H1 (cell line): Measurements from ENCODE around the gene PCBD1. TPM values are rescaled to one million over a fixed set of nuclear protein-coding genes. Genes with fewer than 3 reads are reported as not detected.

Experiments
- CTCF ChIA-PET: fragments of 300-600 bp; sonication (Branson Sonifier 250); formaldehyde crosslinking; loops from one replicate; lab custom pipeline; 2021; ENCODE audit not compliant: partially characterized antibody; lab: Charles Lee
- POLR2A ChIA-PET: fragments of 300-600 bp; sonication (Branson Sonifier 250); formaldehyde crosslinking; loops from one replicate; lab custom pipeline; 2021; ENCODE audit warnings: inconsistent platforms; ENCODE audit not compliant: partially characterized antibody; lab: Charles Lee
- DNase-seq, 2 experiments: peaks; one replicate each; pipeline versions ENCODE4 v3.0.0 to v3.0.0-alpha.2; 2010 to 2022; ENCODE audit warnings: low spot score in 2 of 2, low read depth in 1 of 2, mixed read lengths in 1 of 2
- FAIRE-seq: peaks from 2 replicates; lab custom pipeline; 2011; peaks lifted over from hg19 to GRCh38; lab: Jason Lieb, UNC
- H2AFZ ChIP-seq: 2 replicates; pipeline ENCODE4 v1.8.1; 2012; ENCODE audit warnings: low read length, inconsistent platforms
- H2AK5ac ChIP-seq: 2 replicates; pipeline ENCODE4 v1.6.1; 2013; ENCODE audit warnings: low read depth, low read length
- H2BK120ac ChIP-seq: replicated peaks from 2 replicates; pipeline ENCODE3; 2013; ENCODE audit warnings: low read depth, low read length, inconsistent platforms
- H2BK12ac ChIP-seq: 2 replicates; pipeline ENCODE4 v1.6.1; 2013; ENCODE audit warnings: low read depth, low read length
- H2BK15ac ChIP-seq: 2 replicates; pipeline ENCODE4 v1.6.1; 2013; ENCODE audit warnings: low read length
- H2BK20ac ChIP-seq: 2 replicates; pipeline ENCODE4 v1.6.1; 2013; ENCODE audit warnings: low read length
- H2BK5ac ChIP-seq: 2 replicates; pipeline ENCODE4 v1.6.1; 2013; ENCODE audit warnings: low read depth, low read length
- H3K14ac ChIP-seq: 2 replicates; pipeline ENCODE4 v1.6.1; 2013; ENCODE audit warnings: inconsistent platforms; ENCODE audit not compliant: insufficient read length
- H3K18ac ChIP-seq: 2 replicates; pipeline ENCODE4 v1.6.1; 2013; ENCODE audit warnings: low read length; ENCODE audit errors: extremely low read depth
- H3K23ac ChIP-seq: 2 replicates; pipeline ENCODE4 v1.6.1; 2013; ENCODE audit warnings: inconsistent platforms; ENCODE audit not compliant: insufficient read length
- H3K23me2 ChIP-seq: 2 replicates; pipeline ENCODE4 v1.6.1; 2013; ENCODE audit warnings: low read depth, low read length
- H3K27ac ChIP-seq: 2 replicates; pipeline ENCODE4 v1.6.1; 2011; ENCODE audit warnings: low read depth, low read length, inconsistent platforms
- H3K27me3 ChIP-seq, 4 experiments: replicated peaks in 1 of 4; 1 replicate in 1 of 4; 2 replicates in 3 of 4; pipeline versions ENCODE4 v1.6.1 to v1.8.1; 2011 to 2013; ENCODE audit warnings: low read length in 3 of 4, mild to moderate bottlenecking in 3 of 4, inconsistent platforms in 2 of 4, mixed read lengths in 2 of 4, moderate library complexity in 1 of 4; ENCODE audit not compliant: control insufficient read depth in 3 of 4, insufficient read depth in 3 of 4; ENCODE audit errors: extremely low read depth in 1 of 4
- H3K36me3 ChIP-seq, 4 experiments: 2 replicates each; pipeline versions ENCODE4 v1.6.1 to v1.8.1; 2011 to 2013; ENCODE audit warnings: mild to moderate bottlenecking in 4 of 4, low read length in 3 of 4, moderate library complexity in 2 of 4, control low read depth in 1 of 4, inconsistent platforms in 1 of 4; ENCODE audit not compliant: insufficient read depth in 4 of 4, control insufficient read depth in 2 of 4
- H3K4ac ChIP-seq: replicated peaks from 2 replicates; pipeline ENCODE3; 2013; ENCODE audit warnings: low read length, low read depth, mixed read lengths, inconsistent platforms; ENCODE audit not compliant: insufficient read length
- H3K4me1 ChIP-seq, 4 experiments: replicated peaks in 1 of 4; 1 replicate in 1 of 4; 2 replicates in 3 of 4; pipeline versions ENCODE4 v1.6.1 to v1.8.1; 2011 to 2013; ENCODE audit warnings: low read length in 3 of 4, inconsistent platforms in 2 of 4, mixed read lengths in 1 of 4; ENCODE audit not compliant: insufficient read depth in 4 of 4, control insufficient read depth in 3 of 4
- H3K4me2 ChIP-seq, 2 experiments: 2 replicates each; pipeline versions ENCODE4 v1.6.1 to v1.8.1; 2011 to 2013; ENCODE audit warnings: low read depth in 2 of 2, low read length in 2 of 2, control low read depth in 1 of 2, inconsistent platforms in 1 of 2, mild to moderate bottlenecking in 1 of 2; ENCODE audit not compliant: insufficient read depth in 1 of 2
- H3K4me3 ChIP-seq, 4 experiments: fragments of 200-600, 300-600 bp in 1 of 4; sonication (generic), shearing (Covaris generic), sonication (Bioruptor Twin) in 1 of 4; 2 replicates each; pipeline versions ENCODE4 v1.5.1 to v1.8.1; 2011 to 2016; ENCODE audit warnings: low read length in 4 of 4, low read depth in 3 of 4, control low read depth in 2 of 4, inconsistent platforms in 2 of 4, mild to moderate bottlenecking in 2 of 4, mixed read lengths in 1 of 4, moderate library complexity in 1 of 4; ENCODE audit not compliant: insufficient read depth in 2 of 4; ENCODE audit errors: extremely low read depth in 1 of 4
- H3K56ac ChIP-seq: replicated peaks from 2 replicates; pipeline ENCODE3; 2013; ENCODE audit warnings: low read depth, mild to moderate bottlenecking, mixed read lengths, low read length, inconsistent platforms; ENCODE audit not compliant: insufficient read length
- H3K79me1 ChIP-seq: 2 replicates; pipeline ENCODE4 v1.6.1; 2013; ENCODE audit warnings: low read depth, low read length, control low read depth
- H3K79me2 ChIP-seq, 2 experiments: 2 replicates each; pipeline versions ENCODE4 v1.6.1 to v1.8.1; 2012 to 2013; ENCODE audit warnings: low read length in 2 of 2, mild to moderate bottlenecking in 2 of 2, inconsistent platforms in 1 of 2; ENCODE audit not compliant: insufficient read depth in 2 of 2, control insufficient read depth in 1 of 2
- H3K9ac ChIP-seq, 4 experiments: replicated peaks in 1 of 4; 1 replicate in 1 of 4; 2 replicates in 3 of 4; pipeline versions ENCODE4 v1.6.1 to v1.8.1; 2011 to 2013; ENCODE audit warnings: low read depth in 3 of 4, low read length in 3 of 4, control low read depth in 2 of 4, mild to moderate bottlenecking in 2 of 4, moderate library complexity in 2 of 4, inconsistent platforms in 1 of 4; ENCODE audit errors: extremely low read depth in 1 of 4
- H3K9me3 ChIP-seq, 2 experiments: 2 replicates each; pipeline versions ENCODE4 v1.6.1 to v1.8.1; 2012 to 2013; ENCODE audit warnings: mild to moderate bottlenecking in 2 of 2, moderate library complexity in 2 of 2, control low read depth in 1 of 2, inconsistent platforms in 1 of 2, low read depth in 1 of 2, low read length in 1 of 2, mixed read lengths in 1 of 2; ENCODE audit not compliant: insufficient read depth in 2 of 2
- H4K20me1 ChIP-seq, 2 experiments: replicated peaks in 1 of 2; 2 replicates each; pipeline versions ENCODE3 to v1.8.1; 2011 to 2013; ENCODE audit warnings: inconsistent platforms in 2 of 2, low read length in 2 of 2, mild to moderate bottlenecking in 1 of 2; ENCODE audit not compliant: insufficient read depth in 2 of 2, control insufficient read depth in 1 of 2
- H4K5ac ChIP-seq: 2 replicates; pipeline ENCODE4 v1.6.1; 2013; ENCODE audit warnings: low read length, low read depth, mixed read lengths, inconsistent platforms; ENCODE audit not compliant: insufficient read length
- H4K8ac ChIP-seq: 2 replicates; pipeline ENCODE4 v1.8.0; 2013; ENCODE audit warnings: mild to moderate bottlenecking, moderate library complexity, low read length, inconsistent platforms; ENCODE audit not compliant: insufficient read depth; ENCODE audit errors: extremely low read depth
- H4K91ac ChIP-seq: replicated peaks from 2 replicates; pipeline ENCODE3; 2013; ENCODE audit warnings: low read length, mixed read lengths, inconsistent platforms; ENCODE audit not compliant: insufficient read length
- ASH2L ChIP-seq: fragments of 200-600, 300-600 bp; sonication (generic); IDR thresholded peaks from one replicate; pipeline ENCODE4 v1.7.1; 2017; ENCODE audit warnings: low read length
- BACH1 ChIP-seq: IDR thresholded peaks from 2 replicates; pipeline ENCODE4 v1.6.1; 2012; ENCODE audit warnings: low read length, improper control_type of control experiment
- CHD1 ChIP-seq: IDR thresholded peaks from 2 replicates; pipeline ENCODE4 v1.6.1; 2012; ENCODE audit warnings: low read depth, low read length, improper control_type of control experiment
- CTBP2 ChIP-seq: IDR thresholded peaks from 2 replicates; pipeline ENCODE4 v1.7.0; 2011; ENCODE audit warnings: borderline replicate concordance, mild to moderate bottlenecking, moderate library complexity, mixed read lengths, low read length; ENCODE audit not compliant: insufficient read depth, insufficient read length
- JUN ChIP-seq: IDR thresholded peaks from 2 replicates; pipeline ENCODE4 v1.6.1; 2011; ENCODE audit warnings: low read depth, mild to moderate bottlenecking, improper control_type of control experiment, low read length
- MAFK ChIP-seq: IDR thresholded peaks from 2 replicates; pipeline ENCODE4 v1.6.1; 2012; ENCODE audit warnings: low read depth, mild to moderate bottlenecking, improper control_type of control experiment, low read length
- SP2 ChIP-seq: IDR thresholded peaks from 2 replicates; pipeline ENCODE4 v1.6.1; 2012; ENCODE audit warnings: mild to moderate bottlenecking, low read length, inconsistent platforms
- ZNF274 ChIP-seq: IDR thresholded peaks from 2 replicates; pipeline ENCODE4 v1.7.0; 2012; ENCODE audit warnings: low read length, borderline replicate concordance; ENCODE audit errors: extremely low read depth
- WGBS, 2 experiments: shearing (Covaris generic) in 1 of 2; methylation state at CpG; one replicate each; pipeline versions ENCODE4 v1.1.6 to v1.1.7; 2013 to 2015; ENCODE audit warnings: low lambda C conversion rate in 2 of 2, mixed read lengths in 2 of 2, inconsistent platforms in 1 of 2, low coverage in 1 of 2, missing lambda C conversion rate in 1 of 2; ENCODE audit not compliant: insufficient replicate concordance in 2 of 2, insufficient coverage in 1 of 2, insufficient read length in 1 of 2; ENCODE audit errors: extremely low coverage in 1 of 2, missing lambda C conversion rate in 1 of 2; 5-methylcytosine and 5-hydroxymethylcytosine counted together
- polyA plus RNA-seq, 7 experiments: library from polyadenylated mRNA; depleted of rRNA in 3 of 7; stranded (reverse) in 5 of 7; unstranded in 2 of 7; fragments of >200 nt in 5 of 7; fragments of 200-250 nt in 2 of 7; gene quantifications; 1 replicate in 5 of 7; 2 replicates in 1 of 7; 4 replicates in 1 of 7; pipeline versions ENCODE4 v1.2.1 to v1.2.3, GENCODE V29; 2011 to 2013; ENCODE audit warnings: missing spikeins in 2 of 7, mixed read lengths in 2 of 7
- total RNA-seq: library from RNA; stranded (reverse); fragmentation: NEBNext Ultra II Directional; extraction: Animal tissue kit (Norgen Biotek cat#: 25700); gene quantifications from 2 replicates; pipeline ENCODE4 v1.2.1, GENCODE V29; 2021
- TF ChIP-seq, protein P1 (sequence below), 3 experiments: IDR thresholded peaks; 1 replicate in 2 of 3; 2 replicates in 1 of 3; pipeline versions ENCODE4 v1.5.1 to v1.6.1; 2011; ENCODE audit warnings: low read length in 3 of 3, mild to moderate bottlenecking in 3 of 3, inconsistent platforms in 2 of 3, low read depth in 1 of 3, moderate library complexity in 1 of 3; ENCODE audit not compliant: insufficient read depth in 1 of 3; ENCODE audit errors: control extremely low read depth in 1 of 3
- TF ChIP-seq, protein P2 (sequence below): IDR thresholded peaks from 2 replicates; pipeline ENCODE4 v1.6.1; 2011; ENCODE audit warnings: low read depth, mild to moderate bottlenecking, low read length; ENCODE audit not compliant: insufficient read depth
- TF ChIP-seq, protein P3 (sequence below): IDR thresholded peaks from 2 replicates; pipeline ENCODE4 v1.6.1; 2012; ENCODE audit warnings: inconsistent platforms

PCBD1 gene
- total and polyA plus RNA-seq, 2 of the 8 experiments (the other 6 are each of a cell fraction or from before 2014, with no cell fraction given): 46.5 to 55.0 TPM

DNA sequence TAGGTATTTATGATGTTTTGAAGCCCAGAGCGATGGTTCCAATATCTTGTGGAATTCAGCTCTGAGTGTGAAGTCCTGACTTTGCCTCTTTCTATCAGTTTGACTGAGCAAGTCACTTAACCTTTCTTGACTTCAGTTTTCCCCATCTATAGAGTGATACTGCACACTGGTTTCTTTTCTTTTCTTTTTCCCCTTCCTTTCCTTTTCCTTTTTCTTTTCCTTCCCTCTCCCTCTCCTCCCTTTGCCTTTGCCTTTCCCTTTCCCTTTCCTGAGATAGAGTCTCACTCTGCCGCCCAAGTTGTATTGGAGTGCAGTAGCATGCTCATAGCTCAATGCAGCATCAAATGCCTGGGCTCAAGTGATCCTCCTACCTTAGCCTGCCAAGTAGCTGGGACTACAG lies 52.0 kb downstream of the PCBD1 start:
- no peaks in the 10 kb centered on the region for H3K9me3 ChIP-seq
- H2BK15ac ChIP-seq: no peak overlapping the region
- H3K79me1 ChIP-seq: peaks cover 11% of the 10 kb centered on the region
- no peak overlapping the region for H3K27ac ChIP-seq
- H3K4me3 ChIP-seq: no peak overlapping the region
- peaks cover 0 to 3% (median 0%) of the 10 kb centered on the region in 4 experiments; a peak in 1 of 8 replicates for H3K36me3 ChIP-seq
- no peak overlapping the region for H3K4ac ChIP-seq
- no peak overlapping the region for H2BK20ac ChIP-seq
- peaks cover 0 to 80% of the 10 kb centered on the region in 2 experiments; a peak in 2 of 4 replicates for H3K79me2 ChIP-seq
- H3K18ac ChIP-seq: no peak overlapping the region
- H2AFZ ChIP-seq: no peak overlapping the region
- POLR2A ChIA-PET: interaction anchor here (1.5 kb wide), 1 partner anchor 11 kb away, joined by 3 read pairs; no protein-coding TSS in a partner anchor
- H3K23ac ChIP-seq: no peak overlapping the region
- CTCF ChIA-PET: interaction anchor here (1.0 kb wide), 1 partner anchor 17 kb away, joined by 3 read pairs; no protein-coding TSS in a partner anchor
- H4K8ac ChIP-seq: no peak overlapping the region
- H2BK120ac ChIP-seq: no peak overlapping the region
- no peak overlapping the region for H2BK12ac ChIP-seq
- FAIRE-seq (no peak), DNase-seq (no peak)
- no peaks in the 10 kb centered on the region for H3K23me2 ChIP-seq
- H2BK5ac ChIP-seq: no peak overlapping the region
- H4K20me1 ChIP-seq: peaks cover 3 to 10% of the 10 kb centered on the region in 2 experiments
- no peaks in the 10 kb centered on the region for H3K27me3 ChIP-seq
- no peak overlapping the region for H2AK5ac ChIP-seq
- no peaks in the 10 kb centered on the region for H3K4me1 ChIP-seq
- no peak overlapping the region for H4K91ac ChIP-seq
- no peak overlapping the region for H3K56ac ChIP-seq
- H3K4me2 ChIP-seq: no peak overlapping the region
- no peak overlapping the region for H4K5ac ChIP-seq
- H3K14ac ChIP-seq: no peak overlapping the region
- WGBS, 2 experiments: 85% methylated on average over 2 of the region's 2 CpGs; no CpG with 5 or more reads in 1 of the 2 experiments
- H3K9ac ChIP-seq: no peak overlapping the region
- TF ChIP-seq ZNF274 (no peak), ASH2L (no peak), CHD1 (no peak), JUN (no peak), MAFK (no peak), BACH1 (no peak), CTBP2 (no peak), SP2 (no peak)
- TF ChIP-seq, protein P1, sequence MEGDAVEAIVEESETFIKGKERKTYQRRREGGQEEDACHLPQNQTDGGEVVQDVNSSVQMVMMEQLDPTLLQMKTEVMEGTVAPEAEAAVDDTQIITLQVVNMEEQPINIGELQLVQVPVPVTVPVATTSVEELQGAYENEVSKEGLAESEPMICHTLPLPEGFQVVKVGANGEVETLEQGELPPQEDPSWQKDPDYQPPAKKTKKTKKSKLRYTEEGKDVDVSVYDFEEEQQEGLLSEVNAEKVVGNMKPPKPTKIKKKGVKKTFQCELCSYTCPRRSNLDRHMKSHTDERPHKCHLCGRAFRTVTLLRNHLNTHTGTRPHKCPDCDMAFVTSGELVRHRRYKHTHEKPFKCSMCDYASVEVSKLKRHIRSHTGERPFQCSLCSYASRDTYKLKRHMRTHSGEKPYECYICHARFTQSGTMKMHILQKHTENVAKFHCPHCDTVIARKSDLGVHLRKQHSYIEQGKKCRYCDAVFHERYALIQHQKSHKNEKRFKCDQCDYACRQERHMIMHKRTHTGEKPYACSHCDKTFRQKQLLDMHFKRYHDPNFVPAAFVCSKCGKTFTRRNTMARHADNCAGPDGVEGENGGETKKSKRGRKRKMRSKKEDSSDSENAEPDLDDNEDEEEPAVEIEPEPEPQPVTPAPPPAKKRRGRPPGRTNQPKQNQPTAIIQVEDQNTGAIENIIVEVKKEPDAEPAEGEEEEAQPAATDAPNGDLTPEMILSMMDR (IDR thresholded peaks at IDR 0.05; ENCODE audit: control extremely low read depth in 1 of 3, insufficient read depth in 1 of 3, low read depth in 1 of 3, low read length in 3 of 3): no peak
- TF ChIP-seq, protein P2, sequence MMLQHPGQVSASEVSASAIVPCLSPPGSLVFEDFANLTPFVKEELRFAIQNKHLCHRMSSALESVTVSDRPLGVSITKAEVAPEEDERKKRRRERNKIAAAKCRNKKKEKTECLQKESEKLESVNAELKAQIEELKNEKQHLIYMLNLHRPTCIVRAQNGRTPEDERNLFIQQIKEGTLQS: no peak
- TF ChIP-seq, protein P3, sequence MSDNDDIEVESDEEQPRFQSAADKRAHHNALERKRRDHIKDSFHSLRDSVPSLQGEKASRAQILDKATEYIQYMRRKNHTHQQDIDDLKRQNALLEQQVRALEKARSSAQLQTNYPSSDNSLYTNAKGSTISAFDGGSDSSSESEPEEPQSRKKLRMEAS: no peak
